ENCODE results near the gene SGSM1.

- TF ChIP-seq, protein P1, sequence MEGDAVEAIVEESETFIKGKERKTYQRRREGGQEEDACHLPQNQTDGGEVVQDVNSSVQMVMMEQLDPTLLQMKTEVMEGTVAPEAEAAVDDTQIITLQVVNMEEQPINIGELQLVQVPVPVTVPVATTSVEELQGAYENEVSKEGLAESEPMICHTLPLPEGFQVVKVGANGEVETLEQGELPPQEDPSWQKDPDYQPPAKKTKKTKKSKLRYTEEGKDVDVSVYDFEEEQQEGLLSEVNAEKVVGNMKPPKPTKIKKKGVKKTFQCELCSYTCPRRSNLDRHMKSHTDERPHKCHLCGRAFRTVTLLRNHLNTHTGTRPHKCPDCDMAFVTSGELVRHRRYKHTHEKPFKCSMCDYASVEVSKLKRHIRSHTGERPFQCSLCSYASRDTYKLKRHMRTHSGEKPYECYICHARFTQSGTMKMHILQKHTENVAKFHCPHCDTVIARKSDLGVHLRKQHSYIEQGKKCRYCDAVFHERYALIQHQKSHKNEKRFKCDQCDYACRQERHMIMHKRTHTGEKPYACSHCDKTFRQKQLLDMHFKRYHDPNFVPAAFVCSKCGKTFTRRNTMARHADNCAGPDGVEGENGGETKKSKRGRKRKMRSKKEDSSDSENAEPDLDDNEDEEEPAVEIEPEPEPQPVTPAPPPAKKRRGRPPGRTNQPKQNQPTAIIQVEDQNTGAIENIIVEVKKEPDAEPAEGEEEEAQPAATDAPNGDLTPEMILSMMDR (IDR thresholded peaks at IDR 0.05) = no peak
- TF ChIP-seq, protein P2, sequence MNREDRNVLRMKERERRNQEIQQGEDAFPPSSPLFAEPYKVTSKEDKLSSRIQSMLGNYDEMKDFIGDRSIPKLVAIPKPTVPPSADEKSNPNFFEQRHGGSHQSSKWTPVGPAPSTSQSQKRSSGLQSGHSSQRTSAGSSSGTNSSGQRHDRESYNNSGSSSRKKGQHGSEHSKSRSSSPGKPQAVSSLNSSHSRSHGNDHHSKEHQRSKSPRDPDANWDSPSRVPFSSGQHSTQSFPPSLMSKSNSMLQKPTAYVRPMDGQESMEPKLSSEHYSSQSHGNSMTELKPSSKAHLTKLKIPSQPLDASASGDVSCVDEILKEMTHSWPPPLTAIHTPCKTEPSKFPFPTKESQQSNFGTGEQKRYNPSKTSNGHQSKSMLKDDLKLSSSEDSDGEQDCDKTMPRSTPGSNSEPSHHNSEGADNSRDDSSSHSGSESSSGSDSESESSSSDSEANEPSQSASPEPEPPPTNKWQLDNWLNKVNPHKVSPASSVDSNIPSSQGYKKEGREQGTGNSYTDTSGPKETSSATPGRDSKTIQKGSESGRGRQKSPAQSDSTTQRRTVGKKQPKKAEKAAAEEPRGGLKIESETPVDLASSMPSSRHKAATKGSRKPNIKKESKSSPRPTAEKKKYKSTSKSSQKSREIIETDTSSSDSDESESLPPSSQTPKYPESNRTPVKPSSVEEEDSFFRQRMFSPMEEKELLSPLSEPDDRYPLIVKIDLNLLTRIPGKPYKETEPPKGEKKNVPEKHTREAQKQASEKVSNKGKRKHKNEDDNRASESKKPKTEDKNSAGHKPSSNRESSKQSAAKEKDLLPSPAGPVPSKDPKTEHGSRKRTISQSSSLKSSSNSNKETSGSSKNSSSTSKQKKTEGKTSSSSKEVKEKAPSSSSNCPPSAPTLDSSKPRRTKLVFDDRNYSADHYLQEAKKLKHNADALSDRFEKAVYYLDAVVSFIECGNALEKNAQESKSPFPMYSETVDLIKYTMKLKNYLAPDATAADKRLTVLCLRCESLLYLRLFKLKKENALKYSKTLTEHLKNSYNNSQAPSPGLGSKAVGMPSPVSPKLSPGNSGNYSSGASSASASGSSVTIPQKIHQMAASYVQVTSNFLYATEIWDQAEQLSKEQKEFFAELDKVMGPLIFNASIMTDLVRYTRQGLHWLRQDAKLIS (CRISPR knock-in tag; IDR thresholded peaks at IDR 0.05; ENCODE audit: borderline replicate concordance) = no peak
- TF ChIP-seq ESRRA (CRISPR knock-in tag; IDR thresholded peaks at IDR 0.05; ENCODE audit: borderline replicate concordance) = no peak
- no peak for TF ChIP-seq CREM (CRISPR knock-in tag; IDR thresholded peaks at IDR 0.05)
- TF ChIP-seq FOXP4 (CRISPR knock-in tag; IDR thresholded peaks at IDR 0.05) = no peak
- TF ChIP-seq TP53 (CRISPR knock-in tag; IDR thresholded peaks at IDR 0.05) = no peak
- TF ChIP-seq, protein P3, sequence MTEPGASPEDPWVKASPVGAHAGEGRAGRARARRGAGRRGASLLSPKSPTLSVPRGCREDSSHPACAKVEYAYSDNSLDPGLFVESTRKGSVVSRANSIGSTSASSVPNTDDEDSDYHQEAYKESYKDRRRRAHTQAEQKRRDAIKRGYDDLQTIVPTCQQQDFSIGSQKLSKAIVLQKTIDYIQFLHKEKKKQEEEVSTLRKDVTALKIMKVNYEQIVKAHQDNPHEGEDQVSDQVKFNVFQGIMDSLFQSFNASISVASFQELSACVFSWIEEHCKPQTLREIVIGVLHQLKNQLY (CRISPR knock-in tag; IDR thresholded peaks at IDR 0.05) = no peak
- TF ChIP-seq, protein P4, sequence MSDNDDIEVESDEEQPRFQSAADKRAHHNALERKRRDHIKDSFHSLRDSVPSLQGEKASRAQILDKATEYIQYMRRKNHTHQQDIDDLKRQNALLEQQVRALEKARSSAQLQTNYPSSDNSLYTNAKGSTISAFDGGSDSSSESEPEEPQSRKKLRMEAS (CRISPR knock-in tag; IDR thresholded peaks at IDR 0.05) = no peak
- TF ChIP-seq NFE2L1 (CRISPR knock-in tag; IDR thresholded peaks at IDR 0.05) = no peak
- TF ChIP-seq IRF2 (CRISPR knock-in tag; IDR thresholded peaks at IDR 0.05; ENCODE audit: borderline replicate concordance, low read depth) = no peak
- no peak for TF ChIP-seq TEAD4 (CRISPR knock-in tag; IDR thresholded peaks at IDR 0.05)
- no peak for TF ChIP-seq FOXP1 (CRISPR knock-in tag; IDR thresholded peaks at IDR 0.05; ENCODE audit: borderline replicate concordance)
- no peak for TF ChIP-seq SMAD4 (CRISPR knock-in tag; IDR thresholded peaks at IDR 0.05)
Observed at GRCh38 chr22:24822471-24822870, 16.5 kb downstream of the SGSM1 start.
